Fibroblast of pulmonary artery (primary cell): Measurements from ENCODE around the gene ITPR2.

Experiments used
- DNase-seq: peaks from one replicate; pipeline ENCODE4 v3.0.0-alpha.2; 2010; ENCODE audit warnings: low read depth
- H3K4me3 ChIP-seq: replicated peaks from 2 replicates; pipeline ENCODE4 v1.5.1; 2011; ENCODE audit warnings: low read depth, mild to moderate bottlenecking, control low read depth, low read length, moderate library complexity
- CTCF ChIP-seq: IDR thresholded peaks from 2 replicates; pipeline ENCODE4 v1.5.1; 2011; ENCODE audit warnings: mild to moderate bottlenecking, control low read depth, low read length, inconsistent platforms; ENCODE audit errors: missing control alignments

ITPR2 gene

GRCh38 chr12:26295001-26295400 lies 538.0 kb downstream of the ITPR2 start:
- no peak for TF ChIP-seq CTCF

GRCh38 chr12:26293612-26294011 lies 539.4 kb downstream of the ITPR2 start:
- no peak overlapping the region for H3K4me3 ChIP-seq
- DNase-seq, result no peak
- no peak for TF ChIP-seq CTCF

More at GRCh38 chr12:26295001-26295400, 538.0 kb downstream of the ITPR2 start:
- no peak for DNase-seq
- no peak overlapping the region for H3K4me3 ChIP-seq

GRCh38 chr12:26292596-26292995 lies 540.4 kb downstream of the ITPR2 start:
- H3K4me3 ChIP-seq, result no peak overlapping the region
- no peak for TF ChIP-seq CTCF
- DNase-seq, result no peak

- TF ChIP-seq CTCF, result no peak
- no peak overlapping the region for H3K4me3 ChIP-seq
- no peak for DNase-seq
These were observed 542.4 kb downstream of the ITPR2 start for GRCh38 chr12:26290565-26290964.

- peak; percentile 20 for DNase-seq
These were observed 545.2 kb downstream of the ITPR2 start for GRCh38 chr12:26287671-26288381.

More at GRCh38 chr12:26287671-26288381, 545.2 kb downstream of the ITPR2 start:
- no peak overlapping the region for H3K4me3 ChIP-seq
- TF ChIP-seq CTCF, result no peak
